DMS114 treated with DMSO at 0.1 percent for 48 hours (cell line): ENCODE measurements around the gene MAGEB4.

Source experiments
- DNase-seq: peaks from one replicate; lab custom pipeline; 2025; ENCODE audit not compliant: unreplicated experiment; lab: John Stamatoyannopoulos, UW

Gene MAGEB4

DNA sequence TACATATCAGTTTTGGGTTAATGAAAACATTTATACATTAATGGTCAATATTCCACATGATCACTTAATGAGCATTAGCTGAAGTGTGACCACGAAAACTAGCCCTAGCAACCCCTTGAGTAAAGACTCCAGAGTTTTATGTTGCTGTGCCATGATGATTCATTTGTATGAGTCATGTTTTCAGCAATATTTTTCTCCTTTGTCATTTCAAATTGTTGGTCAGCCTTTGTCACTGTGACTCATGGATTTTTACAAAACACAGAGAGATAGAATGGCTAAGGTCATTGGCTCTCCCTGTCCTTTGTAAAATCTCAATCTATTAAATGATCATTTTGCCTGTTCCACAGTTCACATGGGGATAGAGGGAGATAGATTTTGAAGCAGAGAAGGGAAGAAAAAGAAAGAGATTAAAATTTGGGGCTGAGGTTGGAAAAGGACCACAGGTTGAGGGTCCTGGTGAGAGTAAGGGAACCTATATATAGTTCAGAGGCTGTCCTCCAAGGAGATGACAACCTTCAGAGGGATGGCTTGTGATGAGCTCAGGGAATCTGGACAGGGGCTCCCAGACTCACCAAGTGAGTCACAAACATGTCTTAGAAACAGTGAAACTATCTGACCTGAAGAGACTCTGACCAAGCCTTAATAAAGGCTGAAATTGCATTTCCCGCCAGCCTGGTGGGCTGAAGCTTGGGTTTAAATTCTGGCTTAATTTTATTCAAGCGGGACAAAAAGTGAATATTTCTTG is 41.8 kb downstream of the MAGEB4 start:
- no peak for DNase-seq
